RWPE2 (cell line): Measurements from ENCODE around the gene PHLDB3.

Experiments used
- ATAC-seq: fragments of 200-7000 bp; cut with Tn5 transposase; 3 replicates; pipeline ENCODE4 v1.9.1; 2021; ENCODE audit warnings: low read depth
- DNase-seq: peaks from one replicate; pipeline ENCODE4 v3.0.0-alpha.2; 2020; ENCODE audit warnings: low spot score
- H3K27ac ChIP-seq: fragments of 450-650 bp; 2 replicates; pipeline ENCODE4 v1.5.1; 2017; ENCODE audit warnings: mild to moderate bottlenecking; ENCODE audit not compliant: poor library complexity, severe bottlenecking
- H3K27me3 ChIP-seq: fragments of 250-450 bp; sonication (Bioruptor Pico); 2 replicates; pipeline ENCODE4 v1.5.1; 2021; ENCODE audit warnings: mild to moderate bottlenecking, moderate library complexity; ENCODE audit not compliant: insufficient read depth, poor library complexity, severe bottlenecking
- H3K36me3 ChIP-seq: fragments of 250-450 bp; sonication (Bioruptor Pico); 2 replicates; pipeline ENCODE4 v1.5.1; 2020; ENCODE audit warnings: low read depth, mild to moderate bottlenecking, moderate library complexity
- H3K4me1 ChIP-seq: fragments of 250-450 bp; sonication (Bioruptor Pico); 2 replicates; pipeline ENCODE4 v1.5.1; 2021; ENCODE audit warnings: mild to moderate bottlenecking, moderate library complexity; ENCODE audit not compliant: insufficient read depth, poor library complexity, severe bottlenecking
- H3K4me3 ChIP-seq: fragments of 250-450 bp; sonication (Bioruptor Pico); 2 replicates; pipeline ENCODE4 v1.5.1; 2021; ENCODE audit warnings: mild to moderate bottlenecking, moderate library complexity; ENCODE audit not compliant: severe bottlenecking
- H3K9me3 ChIP-seq: fragments of 250-450 bp; sonication (Bioruptor Pico); 2 replicates; pipeline ENCODE4 v1.5.1; 2021; ENCODE audit warnings: mild to moderate bottlenecking, moderate library complexity; ENCODE audit not compliant: severe bottlenecking
- TF ChIP-seq, protein P1 (sequence below): fragments of 450-650 bp; IDR thresholded peaks from one replicate; pipeline ENCODE4 v1.5.1; 2017; ENCODE audit warnings: mild to moderate bottlenecking, moderate library complexity; ENCODE audit not compliant: poor library complexity, severe bottlenecking

The PHLDB3 gene

DNA sequence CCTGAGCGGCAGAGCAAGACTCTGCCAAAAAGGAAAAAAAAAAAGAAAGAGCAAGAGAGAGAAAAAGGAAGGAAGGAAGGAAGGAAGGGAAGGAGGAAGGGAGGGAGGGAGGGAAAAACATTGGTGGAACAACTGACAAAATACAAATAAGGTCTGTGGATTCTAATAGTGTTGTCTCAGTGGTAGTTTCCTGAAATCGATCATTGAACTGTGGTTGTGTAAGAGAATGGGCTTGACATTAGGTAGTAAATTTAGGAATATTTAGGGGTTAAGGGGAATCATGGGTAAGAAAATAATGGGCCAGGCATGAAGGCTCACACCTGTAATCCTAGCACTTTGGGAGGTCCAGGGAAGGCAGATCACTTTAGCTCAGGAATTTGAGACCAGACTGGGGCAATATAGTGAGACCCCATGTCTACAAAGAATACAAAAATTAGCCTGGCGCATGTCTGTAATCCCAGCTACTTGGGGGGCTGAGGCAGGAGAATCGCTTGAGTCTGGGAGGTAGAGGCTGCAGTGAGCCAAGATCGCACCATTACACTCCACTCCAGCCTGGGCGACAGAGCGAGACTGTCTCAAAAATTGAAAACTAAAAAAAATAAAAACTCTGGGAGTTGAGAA is 14.5 kb downstream of the PHLDB3 start:
- ATAC-seq (no peak), DNase-seq (no peak)
- TF ChIP-seq, protein P1, sequence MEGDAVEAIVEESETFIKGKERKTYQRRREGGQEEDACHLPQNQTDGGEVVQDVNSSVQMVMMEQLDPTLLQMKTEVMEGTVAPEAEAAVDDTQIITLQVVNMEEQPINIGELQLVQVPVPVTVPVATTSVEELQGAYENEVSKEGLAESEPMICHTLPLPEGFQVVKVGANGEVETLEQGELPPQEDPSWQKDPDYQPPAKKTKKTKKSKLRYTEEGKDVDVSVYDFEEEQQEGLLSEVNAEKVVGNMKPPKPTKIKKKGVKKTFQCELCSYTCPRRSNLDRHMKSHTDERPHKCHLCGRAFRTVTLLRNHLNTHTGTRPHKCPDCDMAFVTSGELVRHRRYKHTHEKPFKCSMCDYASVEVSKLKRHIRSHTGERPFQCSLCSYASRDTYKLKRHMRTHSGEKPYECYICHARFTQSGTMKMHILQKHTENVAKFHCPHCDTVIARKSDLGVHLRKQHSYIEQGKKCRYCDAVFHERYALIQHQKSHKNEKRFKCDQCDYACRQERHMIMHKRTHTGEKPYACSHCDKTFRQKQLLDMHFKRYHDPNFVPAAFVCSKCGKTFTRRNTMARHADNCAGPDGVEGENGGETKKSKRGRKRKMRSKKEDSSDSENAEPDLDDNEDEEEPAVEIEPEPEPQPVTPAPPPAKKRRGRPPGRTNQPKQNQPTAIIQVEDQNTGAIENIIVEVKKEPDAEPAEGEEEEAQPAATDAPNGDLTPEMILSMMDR, result no peak
- Histone ChIP-seq H3K9me3 (no peaks in the 10 kb centered on the region), H3K27ac (no peak overlapping the region), H3K4me1 (no peaks in the 10 kb centered on the region), H3K27me3 (no peaks in the 10 kb centered on the region), H3K36me3 (no peaks in the 10 kb centered on the region), H3K4me3 (no peak overlapping the region)

DNA sequence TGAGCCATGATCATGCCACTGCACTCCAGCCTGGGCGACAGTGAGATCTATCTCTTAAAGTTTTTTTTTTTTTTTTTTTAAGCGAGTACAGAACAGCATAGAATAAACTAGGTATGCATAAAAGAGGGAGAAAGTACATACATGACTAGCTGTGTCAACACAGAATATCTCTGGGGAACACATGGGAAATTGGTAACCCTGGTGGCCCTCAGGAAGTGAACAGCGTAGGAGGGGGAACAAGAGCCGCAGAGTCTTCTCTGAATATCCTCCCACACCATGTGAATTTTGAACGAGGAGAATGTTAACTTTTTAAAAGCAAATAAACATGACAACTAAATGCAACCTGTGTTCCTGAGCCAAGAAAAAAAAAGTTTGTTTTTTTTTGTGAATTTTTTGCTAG is 15.2 kb downstream of the PHLDB3 start:
- H3K27me3 ChIP-seq, result no peaks in the 10 kb centered on the region
- DNase-seq, result no peak
- ATAC-seq, result no peak
- no peak overlapping the region for H3K4me3 ChIP-seq
- H3K4me1 ChIP-seq, result no peaks in the 10 kb centered on the region
- no peaks in the 10 kb centered on the region for H3K36me3 ChIP-seq
- no peaks in the 10 kb centered on the region for H3K9me3 ChIP-seq
- H3K27ac ChIP-seq, result no peak overlapping the region
- TF ChIP-seq, protein P1, result no peak

DNA sequence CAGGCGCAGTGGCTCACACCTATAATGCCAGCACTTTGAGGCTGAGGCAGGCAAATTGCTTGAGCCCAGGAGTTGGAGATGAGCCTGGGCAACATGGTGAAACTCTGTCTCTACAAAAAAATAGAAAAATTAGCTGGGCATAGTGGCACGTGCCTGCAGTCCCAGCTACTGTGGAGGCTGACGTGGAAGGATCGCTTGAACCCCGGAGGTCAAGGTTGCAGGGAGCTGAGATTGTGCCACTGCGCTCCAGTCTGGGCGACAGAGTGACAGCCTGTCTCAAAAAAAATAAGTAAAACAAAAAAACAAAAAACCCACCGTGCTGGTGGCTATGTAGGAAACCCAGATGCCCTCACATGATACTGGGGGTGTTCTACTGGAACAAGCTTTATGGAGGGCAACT is 16.4 kb downstream of the PHLDB3 start:
- Histone ChIP-seq H3K27me3 (no peaks in the 10 kb centered on the region), H3K4me1 (no peaks in the 10 kb centered on the region), H3K36me3 (no peaks in the 10 kb centered on the region), H3K27ac (no peak overlapping the region), H3K9me3 (no peaks in the 10 kb centered on the region), H3K4me3 (no peak overlapping the region)
- ATAC-seq (no peak), DNase-seq (no peak)
- TF ChIP-seq, protein P1, result no peak

DNA sequence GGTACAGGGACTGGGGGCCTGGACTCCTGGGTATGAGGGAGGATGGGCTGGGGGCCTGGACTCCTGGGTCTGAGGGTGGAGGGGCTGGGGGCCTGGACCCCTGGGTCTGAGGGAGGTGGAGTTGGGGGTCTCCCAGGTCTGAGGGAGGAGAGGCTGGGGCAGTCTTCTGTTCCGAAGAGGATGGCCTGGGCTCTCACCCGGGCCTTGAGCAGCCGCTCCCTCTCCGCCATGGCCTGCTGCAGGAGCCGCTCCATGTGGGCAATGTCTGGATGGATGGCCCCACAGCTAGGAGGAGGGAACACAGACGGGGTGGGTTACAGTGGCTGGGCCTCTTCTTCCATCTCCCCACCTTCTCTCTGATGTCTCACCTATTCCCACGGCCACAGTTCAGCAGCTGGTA is 18.1 kb downstream of the PHLDB3 start:
- Histone ChIP-seq H3K4me3 (no peak overlapping the region), H3K27me3 (no peaks in the 10 kb centered on the region), H3K36me3 (no peaks in the 10 kb centered on the region), H3K27ac (no peak overlapping the region), H3K9me3 (no peaks in the 10 kb centered on the region), H3K4me1 (no peaks in the 10 kb centered on the region)
- ATAC-seq, result no peak
- no peak for DNase-seq
- TF ChIP-seq, protein P1, result no peak

DNA sequence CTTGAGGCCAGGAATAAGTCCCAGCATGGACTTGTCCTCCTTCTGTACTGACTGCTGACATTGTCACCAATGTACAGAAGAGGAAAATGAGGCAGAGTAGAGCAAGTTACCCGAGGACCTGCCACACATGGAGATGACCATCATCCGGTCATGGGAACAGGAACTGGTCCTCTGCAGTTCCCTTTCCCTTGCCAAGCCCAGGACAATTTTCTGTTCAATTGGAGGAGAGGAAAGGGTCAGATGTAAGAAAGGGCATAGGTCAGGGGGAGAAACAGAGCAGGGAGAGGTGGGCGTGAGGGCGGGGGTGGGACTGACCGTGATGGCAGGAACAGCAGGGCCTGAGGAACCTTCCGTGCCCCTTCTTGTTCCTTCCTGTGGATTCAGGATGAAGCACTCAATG is 18.6 kb downstream of the PHLDB3 start:
- DNase-seq, result no peak
- ATAC-seq, result no peak
- Histone ChIP-seq H3K27me3 (no peaks in the 10 kb centered on the region), H3K27ac (no peak overlapping the region), H3K4me3 (no peak overlapping the region), H3K9me3 (no peaks in the 10 kb centered on the region), H3K4me1 (no peaks in the 10 kb centered on the region), H3K36me3 (no peaks in the 10 kb centered on the region; the same call in 1 of the 2 replicates)
- TF ChIP-seq, protein P1, result no peak
